ENCODE data around the gene CCDC78.

The CCDC78 gene

DNA sequence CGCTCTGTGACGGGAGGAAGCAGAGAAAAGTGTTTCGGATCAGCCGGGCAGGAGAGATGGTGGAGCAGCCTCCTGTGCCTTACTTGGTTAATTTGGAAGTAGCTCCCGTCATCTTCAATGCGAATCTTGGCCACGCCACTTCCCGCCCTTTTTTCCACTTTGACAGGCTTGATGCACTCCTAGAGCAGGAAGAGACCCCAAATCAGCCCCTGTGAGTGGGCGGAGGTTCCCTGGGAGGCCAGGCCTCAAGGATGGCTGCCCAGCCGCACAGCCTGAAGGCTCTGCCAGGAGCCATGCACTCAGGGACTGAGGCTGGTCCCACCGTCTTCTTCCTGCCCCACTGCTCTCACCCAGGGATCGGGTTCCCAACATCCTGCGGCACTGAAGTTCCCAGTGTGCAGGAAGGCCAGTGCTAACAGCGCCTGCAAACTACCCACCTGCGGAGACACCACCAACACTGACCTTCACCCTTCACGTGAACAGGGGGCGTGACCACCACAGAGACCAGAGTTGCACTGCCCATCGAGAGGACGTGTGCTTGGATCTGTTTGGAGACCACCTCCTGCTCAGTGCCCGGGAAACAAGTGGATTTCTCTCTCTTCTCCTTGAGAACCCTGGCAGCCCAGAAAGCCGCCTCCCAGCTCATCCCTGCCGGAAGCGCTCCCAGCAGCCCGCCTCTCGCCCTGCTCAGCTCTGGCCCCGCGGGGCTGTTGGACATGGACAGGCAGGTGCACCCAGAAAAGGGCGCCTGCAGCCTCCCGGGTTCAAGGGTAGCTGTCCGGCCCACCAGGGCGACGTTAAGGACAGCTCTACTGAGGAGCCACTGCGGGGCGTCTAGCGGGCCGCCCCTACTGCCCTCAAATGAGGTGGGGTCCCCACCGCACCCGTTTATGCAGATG, 13.6 kb upstream of the CCDC78 start:
- Histone ChIP-seq H3K36me3 (ENCODE audit: low read depth) (peaks cover 22% of the 10 kb centered on the region; the same call in 1 of the 2 replicates), H3K27me3 (ENCODE audit: insufficient read depth, poor library complexity, severe bottlenecking) (no peaks in the 10 kb centered on the region), H3K9me3 (ENCODE audit: severe bottlenecking) (no peaks in the 10 kb centered on the region), H3K4me3 (ENCODE audit: severe bottlenecking) (peak overlapping the region; percentile 86), H3K4me1 (ENCODE audit: insufficient read depth, poor library complexity, severe bottlenecking) (no peaks in the 10 kb centered on the region), H3K27ac (ENCODE audit: poor library complexity, severe bottlenecking) (peak overlapping the region; percentile 37)
- DNase-seq (ENCODE audit: low spot score): no peak
- TF ChIP-seq, protein P1, sequence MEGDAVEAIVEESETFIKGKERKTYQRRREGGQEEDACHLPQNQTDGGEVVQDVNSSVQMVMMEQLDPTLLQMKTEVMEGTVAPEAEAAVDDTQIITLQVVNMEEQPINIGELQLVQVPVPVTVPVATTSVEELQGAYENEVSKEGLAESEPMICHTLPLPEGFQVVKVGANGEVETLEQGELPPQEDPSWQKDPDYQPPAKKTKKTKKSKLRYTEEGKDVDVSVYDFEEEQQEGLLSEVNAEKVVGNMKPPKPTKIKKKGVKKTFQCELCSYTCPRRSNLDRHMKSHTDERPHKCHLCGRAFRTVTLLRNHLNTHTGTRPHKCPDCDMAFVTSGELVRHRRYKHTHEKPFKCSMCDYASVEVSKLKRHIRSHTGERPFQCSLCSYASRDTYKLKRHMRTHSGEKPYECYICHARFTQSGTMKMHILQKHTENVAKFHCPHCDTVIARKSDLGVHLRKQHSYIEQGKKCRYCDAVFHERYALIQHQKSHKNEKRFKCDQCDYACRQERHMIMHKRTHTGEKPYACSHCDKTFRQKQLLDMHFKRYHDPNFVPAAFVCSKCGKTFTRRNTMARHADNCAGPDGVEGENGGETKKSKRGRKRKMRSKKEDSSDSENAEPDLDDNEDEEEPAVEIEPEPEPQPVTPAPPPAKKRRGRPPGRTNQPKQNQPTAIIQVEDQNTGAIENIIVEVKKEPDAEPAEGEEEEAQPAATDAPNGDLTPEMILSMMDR (IDR thresholded peaks at IDR 0.05; ENCODE audit: poor library complexity, severe bottlenecking): no peak
- peak; percentile 14; the same call in 2 of the 3 replicates for ATAC-seq (ENCODE audit: low read depth)

DNA sequence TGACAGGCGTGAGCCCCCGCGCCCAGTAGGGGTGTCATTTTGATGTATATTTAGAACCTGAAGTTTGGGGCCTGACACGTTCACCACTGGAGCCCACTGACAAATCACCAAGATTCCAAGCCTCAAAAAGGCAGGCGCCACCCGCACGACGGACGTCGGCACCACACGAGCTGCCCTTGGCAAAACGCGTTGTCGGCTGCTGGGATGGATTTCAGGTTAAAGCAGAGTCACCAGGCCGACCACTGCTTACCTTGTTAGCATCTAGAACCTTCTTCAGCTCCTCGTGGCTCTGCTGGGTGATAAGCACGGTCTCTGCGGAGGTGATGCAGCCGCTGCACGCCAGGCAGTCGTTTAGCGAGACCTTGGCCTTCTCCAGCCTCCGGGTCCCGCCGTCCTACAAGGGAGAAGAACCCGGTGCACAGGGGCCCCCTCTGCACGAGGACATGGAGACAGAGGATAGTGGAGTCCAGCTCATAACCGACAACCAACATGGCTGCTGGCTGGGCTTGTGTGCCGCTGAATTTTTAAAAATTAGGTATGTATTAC, 10.8 kb upstream of the CCDC78 start:
- no peak for ATAC-seq (ENCODE audit: low read depth)

GRCh38 chr16:735982-736453, 9.8 kb upstream of the CCDC78 start:
- no peaks in the 10 kb centered on the region for H3K9me3 ChIP-seq (ENCODE audit: severe bottlenecking)
- no peak for DNase-seq (ENCODE audit: low spot score)
- no peak for ATAC-seq (ENCODE audit: low read depth)
- H3K27me3 ChIP-seq (ENCODE audit: insufficient read depth, poor library complexity, severe bottlenecking): no peaks in the 10 kb centered on the region
- H3K4me1 ChIP-seq (ENCODE audit: insufficient read depth, poor library complexity, severe bottlenecking): no peaks in the 10 kb centered on the region
- no peak overlapping the region for H3K4me3 ChIP-seq (ENCODE audit: severe bottlenecking)
- peaks cover 35% of the 10 kb centered on the region for H3K36me3 ChIP-seq (ENCODE audit: low read depth)
- TF ChIP-seq, protein P1 (IDR thresholded peaks at IDR 0.05; ENCODE audit: poor library complexity, severe bottlenecking): no peak
- H3K27ac ChIP-seq (ENCODE audit: poor library complexity, severe bottlenecking): no peak overlapping the region

More for the DNA sequence above, 10.8 kb upstream of the CCDC78 start:
- Histone ChIP-seq H3K27ac (ENCODE audit: poor library complexity, severe bottlenecking) (peak overlapping the region; percentile 22), H3K36me3 (ENCODE audit: low read depth) (peaks cover 33% of the 10 kb centered on the region), H3K4me3 (ENCODE audit: severe bottlenecking) (no peak overlapping the region), H3K27me3 (ENCODE audit: insufficient read depth, poor library complexity, severe bottlenecking) (no peaks in the 10 kb centered on the region), H3K9me3 (ENCODE audit: severe bottlenecking) (no peaks in the 10 kb centered on the region), H3K4me1 (ENCODE audit: insufficient read depth, poor library complexity, severe bottlenecking) (no peaks in the 10 kb centered on the region)
- TF ChIP-seq, protein P1 (IDR thresholded peaks at IDR 0.05; ENCODE audit: poor library complexity, severe bottlenecking): no peak
- peak; percentile 62 for DNase-seq (ENCODE audit: low spot score)

- Histone ChIP-seq H3K4me3 (ENCODE audit: severe bottlenecking) (no peak overlapping the region), H3K27ac (ENCODE audit: poor library complexity, severe bottlenecking) (no peak overlapping the region), H3K27me3 (ENCODE audit: insufficient read depth, poor library complexity, severe bottlenecking) (no peaks in the 10 kb centered on the region), H3K36me3 (ENCODE audit: low read depth) (peaks cover 35% of the 10 kb centered on the region), H3K4me1 (ENCODE audit: insufficient read depth, poor library complexity, severe bottlenecking) (no peaks in the 10 kb centered on the region), H3K9me3 (ENCODE audit: severe bottlenecking) (no peaks in the 10 kb centered on the region)
- ATAC-seq (ENCODE audit: low read depth): no peak
- TF ChIP-seq, protein P1 (IDR thresholded peaks at IDR 0.05; ENCODE audit: poor library complexity, severe bottlenecking): no peak
- DNase-seq (ENCODE audit: low spot score): peak; percentile 54
Observed at GRCh38 chr16:734981-735881, 9.0 kb upstream of the CCDC78 start.

All from RWPE2 (cell line).